Upper lobe of right lung (tissue), 1 donor: ENCODE results near the gene JUND. TPM values are rescaled to one million over a fixed set of nuclear protein-coding genes. Genes with fewer than 3 reads are reported as not detected.

ENCODE experiments used
- ATAC-seq: fragments of 200-7000 bp; cut with Tn5 transposase; one replicate; pipeline ENCODE4 v1.9.1; 2020; ENCODE audit warnings: mild to moderate bottlenecking, moderate library complexity
- DNase-seq: peaks from one replicate; pipeline ENCODE4 v3.0.0-alpha.2; 2020
- H3K27ac ChIP-seq: fragments of 200-600 bp; one replicate; pipeline ENCODE4 v1.8.0; 2022
- H3K27me3 ChIP-seq: fragments of 200-600 bp; one replicate; pipeline ENCODE4 v1.8.0; 2022; ENCODE audit warnings: mild to moderate bottlenecking
- H3K36me3 ChIP-seq: fragments of 200-600 bp; one replicate; pipeline ENCODE4 v1.8.0; 2022
- H3K4me1 ChIP-seq: fragments of 200-600 bp; one replicate; pipeline ENCODE4 v1.8.0; 2022
- H3K4me3 ChIP-seq: fragments of 200-600 bp; one replicate; pipeline ENCODE4 v1.8.0; 2022; ENCODE audit warnings: mild to moderate bottlenecking
- H3K9me3 ChIP-seq: fragments of 200-600 bp; one replicate; pipeline ENCODE4 v1.8.0; 2022
- intact Hi-C: fragments of 100-400 bp; cut with DNase I; formaldehyde crosslinking; loops from one replicate; pipeline ENCODE4 v1.11.0; 2022
- total RNA-seq: library from RNA; stranded (reverse); fragmentation: NEBNext Ultra II Directional; extraction: Animal tissue kit (Norgen Biotek cat#: 25700); gene quantifications from one replicate; pipeline ENCODE4 v1.2.1, GENCODE V29; 2021
- TF ChIP-seq, protein P1 (sequence below): fragments of 200-600 bp; IDR thresholded peaks from one replicate; pipeline ENCODE4 v1.8.0; 2022; ENCODE audit warnings: antibody characterized with exemption
- donor health status: DM: no; HTN: yes; CAD: no; lungs with severe emphysema.

The JUND gene
- total RNA-seq, 1 donor from 2014 or later: 204 TPM

DNA sequence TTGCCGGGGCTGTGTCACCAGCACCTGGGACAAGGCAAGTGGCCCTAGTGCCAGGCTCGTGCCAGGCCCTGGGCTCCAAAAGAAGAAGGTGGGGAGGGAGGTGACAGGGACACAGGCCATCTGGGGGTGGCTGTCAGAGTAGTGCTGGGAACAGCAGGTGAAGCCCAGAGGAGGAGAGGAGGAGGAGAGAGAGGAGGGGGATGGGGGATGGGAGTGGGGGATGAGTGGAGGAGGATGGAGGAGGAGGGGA is 22.7 kb upstream of the JUND start:
- Histone ChIP-seq H3K9me3 (no peaks in the 10 kb centered on the region), H3K27me3 (no peaks in the 10 kb centered on the region), H3K36me3 (peaks cover 10% of the 10 kb centered on the region), H3K4me3 (peak overlapping the region; percentile 48), H3K27ac (peak overlapping the region; percentile 97), H3K4me1 (peaks cover 58% of the 10 kb centered on the region)
- ATAC-seq (no peak), DNase-seq (no peak)
- intact Hi-C loops: no loop called here
- TF ChIP-seq, protein P1, sequence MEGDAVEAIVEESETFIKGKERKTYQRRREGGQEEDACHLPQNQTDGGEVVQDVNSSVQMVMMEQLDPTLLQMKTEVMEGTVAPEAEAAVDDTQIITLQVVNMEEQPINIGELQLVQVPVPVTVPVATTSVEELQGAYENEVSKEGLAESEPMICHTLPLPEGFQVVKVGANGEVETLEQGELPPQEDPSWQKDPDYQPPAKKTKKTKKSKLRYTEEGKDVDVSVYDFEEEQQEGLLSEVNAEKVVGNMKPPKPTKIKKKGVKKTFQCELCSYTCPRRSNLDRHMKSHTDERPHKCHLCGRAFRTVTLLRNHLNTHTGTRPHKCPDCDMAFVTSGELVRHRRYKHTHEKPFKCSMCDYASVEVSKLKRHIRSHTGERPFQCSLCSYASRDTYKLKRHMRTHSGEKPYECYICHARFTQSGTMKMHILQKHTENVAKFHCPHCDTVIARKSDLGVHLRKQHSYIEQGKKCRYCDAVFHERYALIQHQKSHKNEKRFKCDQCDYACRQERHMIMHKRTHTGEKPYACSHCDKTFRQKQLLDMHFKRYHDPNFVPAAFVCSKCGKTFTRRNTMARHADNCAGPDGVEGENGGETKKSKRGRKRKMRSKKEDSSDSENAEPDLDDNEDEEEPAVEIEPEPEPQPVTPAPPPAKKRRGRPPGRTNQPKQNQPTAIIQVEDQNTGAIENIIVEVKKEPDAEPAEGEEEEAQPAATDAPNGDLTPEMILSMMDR: no peak

GRCh38 chr19:18301718-18302111 is 20.3 kb upstream of the JUND start:
- intact Hi-C loops: no loop called here
- no peaks in the 10 kb centered on the region for H3K36me3 ChIP-seq
- H3K9me3 ChIP-seq: no peaks in the 10 kb centered on the region
- H3K27ac ChIP-seq: peak overlapping the region; percentile 44
- no peaks in the 10 kb centered on the region for H3K27me3 ChIP-seq
- no peak for DNase-seq
- ATAC-seq: no peak
- TF ChIP-seq, protein P1: no peak
- H3K4me3 ChIP-seq: no peak overlapping the region
- peaks cover 49% of the 10 kb centered on the region for H3K4me1 ChIP-seq

- H3K9me3 ChIP-seq: no peaks in the 10 kb centered on the region
- TF ChIP-seq, protein P1: no peak
- ATAC-seq (peak; percentile 73), DNase-seq (peak; percentile 86)
- peak overlapping the region; percentile 44 for H3K27ac ChIP-seq
- H3K4me3 ChIP-seq: no peak overlapping the region
- peaks cover 43% of the 10 kb centered on the region for H3K4me1 ChIP-seq
- no peaks in the 10 kb centered on the region for H3K36me3 ChIP-seq
- intact Hi-C loops: no loop called here
- H3K27me3 ChIP-seq: no peaks in the 10 kb centered on the region
These were observed 19.7 kb upstream of the JUND start for GRCh38 chr19:18300930-18301717.

- TF ChIP-seq, protein P1: no peak
- Histone ChIP-seq H3K27ac (no peak overlapping the region), H3K9me3 (no peaks in the 10 kb centered on the region), H3K36me3 (no peaks in the 10 kb centered on the region), H3K4me3 (no peak overlapping the region), H3K4me1 (peaks cover 33% of the 10 kb centered on the region), H3K27me3 (no peaks in the 10 kb centered on the region)
- intact Hi-C loops: no loop called here
- no peak for DNase-seq
- ATAC-seq: no peak
These were observed 18.2 kb upstream of the JUND start for GRCh38 chr19:18299654-18300053.

- intact Hi-C loops: no loop called here
These were observed 17.2 kb upstream of the JUND start for GRCh38 chr19:18298601-18299000.

More at GRCh38 chr19:18298601-18299000, 17.2 kb upstream of the JUND start:
- Histone ChIP-seq H3K4me3 (no peak overlapping the region), H3K9me3 (no peaks in the 10 kb centered on the region), H3K36me3 (no peaks in the 10 kb centered on the region), H3K27me3 (no peaks in the 10 kb centered on the region), H3K4me1 (peaks cover 24% of the 10 kb centered on the region), H3K27ac (no peak overlapping the region)
- TF ChIP-seq, protein P1: no peak
- DNase-seq (no peak), ATAC-seq (no peak)
